Tibial nerve (tissue), 4 donors: ENCODE results near the gene WNT9A. TPM values are rescaled to one million over a fixed set of nuclear protein-coding genes. Genes with fewer than 3 reads are reported as not detected.

Experiments used
- DNase-seq, 2 donors: peaks; one replicate each; pipeline ENCODE4 v3.0.0-alpha.2; 2019; ENCODE audit warnings: low spot score in 2 of 2
- H3K27ac ChIP-seq, 4 donors: fragments of 200-600 bp; sonication (generic) in 3 of 4; one replicate each; pipeline ENCODE4 v1.5.1; 2017 to 2019; ENCODE audit warnings: mild to moderate bottlenecking in 1 of 4
- H3K27me3 ChIP-seq, 2 donors: fragments of 200-600 bp; sonication (generic) in 1 of 2; one replicate each; pipeline versions ENCODE4 v1.5.1 to v1.6.0; 2017 to 2019
- H3K36me3 ChIP-seq, 3 donors: fragments of 200-600 bp; sonication (generic); one replicate each; pipeline ENCODE4 v1.5.1; 2018 to 2019
- H3K4me1 ChIP-seq, 4 donors: fragments of 200-600 bp; sonication (generic) in 3 of 4; one replicate each; pipeline ENCODE4 v1.5.1; 2017 to 2019
- H3K4me3 ChIP-seq, 4 donors: fragments of 200-600 bp; sonication (generic) in 3 of 4; one replicate each; pipeline ENCODE4 v1.5.1; 2017 to 2019; ENCODE audit warnings: mild to moderate bottlenecking in 1 of 4, moderate library complexity in 1 of 4
- H3K9me3 ChIP-seq, 4 donors: fragments of 200-600 bp; sonication (generic) in 3 of 4; one replicate each; pipeline ENCODE4 v1.5.1; 2017 to 2019
- EP300 ChIP-seq, 2 donors: sonication (generic); formaldehyde crosslinking; IDR thresholded peaks; one replicate each; pipeline ENCODE4 v1.6.1; 2017; ENCODE audit warnings: antibody characterized with exemption in 2 of 2, mild to moderate bottlenecking in 1 of 2
- POLR2A ChIP-seq, 2 donors: fragments of 450-650 bp; IDR thresholded peaks; one replicate each; pipeline ENCODE4 v1.6.1; 2017; ENCODE audit warnings: antibody characterized with exemption in 2 of 2, mild to moderate bottlenecking in 2 of 2, moderate library complexity in 2 of 2
- whole genome bisulfite sequencing, 2 donors: methylation state at CpG; one replicate each; pipeline ENCODE4 v1.1.5; 2018; 5-methylcytosine and 5-hydroxymethylcytosine counted together
- total RNA-seq, 4 donors: library from RNA; depleted of rRNA; stranded (reverse); fragments of >200 nt; gene quantifications; one replicate each; pipeline ENCODE4 v1.1.0, GENCODE V29; 2016
- TF ChIP-seq, protein P1 (sequence below), 5 experiments: fragments of 200-600 bp in 3 of 5; fragments of 450-650 bp in 2 of 5; sonication (generic) in 3 of 5; IDR thresholded peaks; one replicate each; pipeline ENCODE4 v1.5.1; 2016 to 2019; ENCODE audit warnings: antibody characterized with exemption in 5 of 5, mild to moderate bottlenecking in 3 of 5, moderate library complexity in 2 of 5

The WNT9A gene
- total RNA-seq, 4 donors from 2014 or later: 5.1 to 12.8 (median 8.5) TPM

DNA sequence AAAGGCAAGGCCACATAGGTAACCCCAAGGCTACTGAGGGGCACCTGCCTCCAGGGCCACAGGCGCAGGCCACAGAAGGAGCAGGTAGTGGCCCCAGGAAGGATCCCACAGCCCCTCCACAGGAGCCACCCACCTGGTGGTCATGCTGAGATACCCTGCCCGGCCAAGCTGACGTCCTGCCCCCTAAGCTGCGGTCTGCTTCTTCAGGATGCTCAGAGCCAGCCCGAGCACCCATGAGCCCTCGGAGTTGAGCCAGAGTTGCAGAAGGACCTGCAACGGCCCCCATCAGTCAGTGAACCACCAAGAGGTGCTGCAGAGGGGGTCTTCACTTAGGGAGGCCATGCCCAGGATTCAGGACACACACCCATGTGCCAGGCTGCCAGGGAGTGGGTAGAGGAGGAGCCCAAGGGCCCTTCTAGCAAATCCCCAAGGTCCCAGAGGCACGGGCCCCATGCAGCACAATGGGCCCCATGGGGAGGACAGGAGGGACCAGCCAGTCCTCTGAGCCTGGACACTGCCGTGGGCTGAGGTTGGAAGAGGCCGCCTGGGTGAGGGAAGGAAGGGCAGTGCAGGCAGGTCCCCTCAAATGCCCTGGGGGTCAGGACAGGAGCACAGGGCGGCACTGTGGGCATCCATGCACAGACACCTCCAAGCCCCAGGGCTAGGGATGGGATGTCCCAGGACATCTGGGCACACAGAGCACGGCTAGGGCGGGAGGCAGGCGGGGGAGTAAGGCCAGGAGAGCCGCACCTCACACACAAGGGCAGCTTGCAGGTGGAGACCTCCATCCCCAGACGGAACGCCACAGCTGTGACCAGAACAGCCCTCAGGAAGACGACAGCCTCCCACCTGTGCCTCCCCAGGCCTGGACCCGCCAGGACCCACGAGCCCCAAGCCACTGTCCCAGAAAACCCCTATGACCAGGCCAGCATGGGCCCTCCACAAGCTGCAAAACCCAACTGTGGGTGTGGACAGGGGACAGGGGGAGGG, 20.5 kb downstream of the WNT9A start:
- no peak for TF ChIP-seq POLR2A (IDR thresholded peaks at IDR 0.05)
- no peak for TF ChIP-seq EP300 (IDR thresholded peaks at IDR 0.05)
- TF ChIP-seq, protein P1, sequence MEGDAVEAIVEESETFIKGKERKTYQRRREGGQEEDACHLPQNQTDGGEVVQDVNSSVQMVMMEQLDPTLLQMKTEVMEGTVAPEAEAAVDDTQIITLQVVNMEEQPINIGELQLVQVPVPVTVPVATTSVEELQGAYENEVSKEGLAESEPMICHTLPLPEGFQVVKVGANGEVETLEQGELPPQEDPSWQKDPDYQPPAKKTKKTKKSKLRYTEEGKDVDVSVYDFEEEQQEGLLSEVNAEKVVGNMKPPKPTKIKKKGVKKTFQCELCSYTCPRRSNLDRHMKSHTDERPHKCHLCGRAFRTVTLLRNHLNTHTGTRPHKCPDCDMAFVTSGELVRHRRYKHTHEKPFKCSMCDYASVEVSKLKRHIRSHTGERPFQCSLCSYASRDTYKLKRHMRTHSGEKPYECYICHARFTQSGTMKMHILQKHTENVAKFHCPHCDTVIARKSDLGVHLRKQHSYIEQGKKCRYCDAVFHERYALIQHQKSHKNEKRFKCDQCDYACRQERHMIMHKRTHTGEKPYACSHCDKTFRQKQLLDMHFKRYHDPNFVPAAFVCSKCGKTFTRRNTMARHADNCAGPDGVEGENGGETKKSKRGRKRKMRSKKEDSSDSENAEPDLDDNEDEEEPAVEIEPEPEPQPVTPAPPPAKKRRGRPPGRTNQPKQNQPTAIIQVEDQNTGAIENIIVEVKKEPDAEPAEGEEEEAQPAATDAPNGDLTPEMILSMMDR (IDR thresholded peaks at IDR 0.05): no peak
- no peak for DNase-seq
- Histone ChIP-seq H3K36me3 (peaks cover 0 to 8% (median 0%) of the 10 kb centered on the region in 3 donors), H3K4me3 (no peak overlapping the region), H3K9me3 (no peaks in the 10 kb centered on the region), H3K27ac (peak overlapping the region in 1 of 4 donors; percentile 50), H3K27me3 (no peaks in the 10 kb centered on the region), H3K4me1 (peaks cover 0 to 68% (median 2%) of the 10 kb centered on the region in 4 donors)
- 81 to 92% methylated on average over 12 to 13 of the region's 20 CpGs for WGBS, 2 donors

DNA sequence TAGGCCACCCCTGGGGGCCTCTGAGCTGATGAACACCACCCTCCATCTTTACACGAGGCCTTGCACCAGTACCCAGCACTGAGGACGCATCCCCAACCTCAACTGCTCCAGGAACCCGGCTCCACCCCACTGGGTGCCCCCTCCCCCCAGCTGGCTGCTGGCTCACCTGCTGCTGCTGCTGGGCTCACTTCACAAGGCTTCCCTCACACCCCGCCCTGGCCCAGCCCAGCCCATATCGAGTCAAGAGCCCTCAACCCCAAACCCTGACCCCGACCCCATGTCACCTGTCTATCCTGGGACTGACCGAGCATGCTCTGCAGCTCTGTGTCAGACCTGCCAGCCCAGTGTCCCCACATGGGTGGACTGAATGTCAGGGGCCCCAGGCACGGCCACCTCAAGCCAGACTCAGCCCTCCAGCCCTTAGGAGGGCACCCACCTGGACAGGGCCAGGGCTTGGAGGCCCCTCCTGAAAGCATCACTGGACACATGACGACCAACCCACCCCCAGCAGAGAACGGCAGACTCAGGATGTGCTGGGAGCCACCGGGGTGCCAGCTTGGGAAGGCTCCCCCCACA, 21.4 kb downstream of the WNT9A start:
- TF ChIP-seq, protein P1 (IDR thresholded peaks at IDR 0.05): no peak
- TF ChIP-seq EP300 (IDR thresholded peaks at IDR 0.05) (no peak), POLR2A (IDR thresholded peaks at IDR 0.05) (no peak)
- no peak overlapping the region for H3K27ac ChIP-seq

DNA sequence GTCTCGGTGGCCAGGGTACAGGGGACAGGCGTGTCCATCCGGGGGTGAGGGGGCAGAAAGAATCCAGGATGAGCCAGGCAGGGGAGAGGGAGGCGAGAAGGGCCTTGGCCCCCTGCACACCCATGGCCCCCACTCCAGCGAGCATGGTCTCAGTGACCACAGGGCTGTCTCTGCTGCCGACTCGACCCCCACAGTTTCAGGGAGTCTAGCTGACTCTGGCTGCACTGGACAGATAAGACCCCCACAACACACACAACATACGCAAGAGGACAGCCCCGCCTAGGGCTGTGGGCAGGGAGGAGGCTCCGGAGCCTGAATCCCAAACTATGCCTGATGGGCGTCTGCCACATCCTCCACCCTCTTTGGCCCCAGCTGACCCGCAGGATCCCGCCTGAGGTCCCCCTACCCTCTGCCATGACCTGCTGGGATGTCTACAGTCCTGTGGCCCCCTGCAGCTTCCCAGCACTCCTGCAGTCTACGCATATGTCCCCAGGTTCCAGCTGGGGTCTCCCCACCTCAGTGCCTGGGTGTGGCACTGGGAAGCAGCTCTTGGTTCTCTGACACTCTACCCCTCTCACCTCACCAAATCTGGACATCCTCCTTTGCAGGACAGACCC, 22.0 kb downstream of the WNT9A start:
- TF ChIP-seq EP300 (IDR thresholded peaks at IDR 0.05) (no peak), POLR2A (IDR thresholded peaks at IDR 0.05) (no peak)
- TF ChIP-seq, protein P1 (IDR thresholded peaks at IDR 0.05): no peak
- H3K36me3 ChIP-seq: peaks cover 0 to 21% (median 0%) of the 10 kb centered on the region in 3 donors
- H3K9me3 ChIP-seq: no peaks in the 10 kb centered on the region
- H3K27me3 ChIP-seq: no peaks in the 10 kb centered on the region
- peaks cover 0 to 62% (median 2%) of the 10 kb centered on the region in 4 donors for H3K4me1 ChIP-seq
- no peak for DNase-seq
- peak overlapping the region in 1 of 4 donors; percentile 42 for H3K27ac ChIP-seq
- WGBS, 2 donors: 84 to 86% methylated on average over 11 to 12 of the region's 14 CpGs
- no peak overlapping the region for H3K4me3 ChIP-seq

More for the DNA sequence above, 21.4 kb downstream of the WNT9A start:
- DNase-seq: no peak
- Histone ChIP-seq H3K4me3 (no peak overlapping the region), H3K4me1 (peaks cover 0 to 65% (median 2%) of the 10 kb centered on the region in 4 donors), H3K36me3 (peaks cover 0 to 14% (median 0%) of the 10 kb centered on the region in 3 donors), H3K9me3 (no peaks in the 10 kb centered on the region), H3K27me3 (no peaks in the 10 kb centered on the region)
- WGBS, 2 donors: 78 to 91% methylated on average over 6 to 7 of the region's 11 CpGs

GRCh38 chr1:227924833-227925574, 22.7 kb downstream of the WNT9A start:
- no peaks in the 10 kb centered on the region for H3K27me3 ChIP-seq
- H3K36me3 ChIP-seq: peaks cover 0 to 22% (median 0%) of the 10 kb centered on the region in 3 donors
- H3K4me3 ChIP-seq: no peak overlapping the region
- peak overlapping the region; percentile 12 to 71 (median 36) for H3K27ac ChIP-seq
- 40 to 66% methylated on average over 12 to 22 of the region's 38 CpGs for WGBS, 2 donors
- H3K4me1 ChIP-seq: peaks cover 0 to 60% (median 2%) of the 10 kb centered on the region in 4 donors
- TF ChIP-seq POLR2A (IDR thresholded peaks at IDR 0.05) (no peak), EP300 (IDR thresholded peaks at IDR 0.05) (no peak)
- TF ChIP-seq, protein P1 (IDR thresholded peaks at IDR 0.05): no peak
- no peaks in the 10 kb centered on the region for H3K9me3 ChIP-seq
- DNase-seq: no peak
